ENCODE measurements around the gene OR2L8. TPM values are rescaled to one million over a fixed set of nuclear protein-coding genes. Genes with fewer than 3 reads are reported as not detected.

OR2L8 gene
- total RNA-seq, 4 donors from 2014 or later: not detected

- TF ChIP-seq CTCF (IDR thresholded peaks at IDR 0.05; ENCODE audit: low read depth): no peak
These were observed 50.2 kb downstream of the OR2L8 start for GRCh38 chr1:247998811-247999210.

Small RNA genes lying within 50 kb of the gene (small RNA-seq; reads per million reads assigned to genes)
- gene RF00019: 0.49 reads per million

Other genes starting within 250 kb of the OR2L8 start
- not detected for gene OR6F1, start 232.2 kb upstream of the OR2L8 start, total RNA-seq
- gene OR14K1, start 210.2 kb upstream of the OR2L8 start, total RNA-seq: not detected
- not detected for gene OR14A2, start 200.7 kb upstream of the OR2L8 start, total RNA-seq
- gene OR1C1, start 188.3 kb upstream of the OR2L8 start, total RNA-seq: not detected
- not detected for gene OR14A16, start 124.7 kb upstream of the OR2L8 start, total RNA-seq
- gene OR11L1, start 107.0 kb upstream of the OR2L8 start, total RNA-seq: not detected
- gene TRIM58, start 91.7 kb upstream of the OR2L8 start, total RNA-seq: 1 to 10 TPM in 2 of 4 donors, under 1 TPM in 2; 0.33 to 7.0 (median 1.2) TPM
- 1 to 10 TPM in 1 of 4 donors, not detected in 3; 3.1 TPM for gene OR2W3, start 53.3 kb upstream of the OR2L8 start, total RNA-seq
- gene OR2T8, start 28.6 kb upstream of the OR2L8 start, total RNA-seq: not detected
- gene OR2AJ1, start 24.0 kb upstream of the OR2L8 start, total RNA-seq: not detected
- under 1 TPM in 1 of 4 donors, not detected in 3; 0.34 TPM for gene OR2AK2, start 16.4 kb downstream of the OR2L8 start, total RNA-seq
- under 1 TPM in 3 of 4 donors, not detected in 1; 0.22 to 0.65 (median 0.38) TPM for gene OR2L5, start 64.8 kb downstream of the OR2L8 start, total RNA-seq
- gene OR2L2, start 81.2 kb downstream of the OR2L8 start, total RNA-seq: under 1 TPM in 1 of 4 donors, not detected in 3; 0.19 TPM
- not detected for gene OR2L3, start 98.0 kb downstream of the OR2L8 start, total RNA-seq
- not detected for gene OR2L13, start 146.3 kb downstream of the OR2L8 start, total RNA-seq
- gene OR2M5, start 196.3 kb downstream of the OR2L8 start, total RNA-seq: not detected
- gene OR2M2, start 226.0 kb downstream of the OR2L8 start, total RNA-seq: not detected
- gene OR2M3, start 248.4 kb downstream of the OR2L8 start, total RNA-seq: not detected

Data from subcutaneous adipose tissue (tissue), 4 donors.